Neuronal stem cell (in vitro differentiated cells): ENCODE measurements around the gene BCAS3.
A peak's percentile ranks its signal among the peaks of the same experiment; 100 is the strongest.
"Not testable (repeated sequence)": the region's sequence is repeated elsewhere in the genome, so short reads cannot be mapped to it uniquely, and the experiment has no call there.

Source experiments
- DNase-seq: peaks from one replicate; pipeline ENCODE4 v3.0.0-alpha.2; 2013; ENCODE audit warnings: low spot score
- H2AFZ ChIP-seq: one replicate; pipeline ENCODE4 v1.6.1; 2013; ENCODE audit warnings: mild to moderate bottlenecking, low read length, inconsistent platforms
- H2AK5ac ChIP-seq: 2 replicates; pipeline ENCODE4 v1.6.1; 2013; ENCODE audit warnings: low read depth, mild to moderate bottlenecking, inconsistent platforms, low read length, moderate library complexity, mixed read lengths
- H2BK120ac ChIP-seq: 2 replicates; pipeline ENCODE4 v1.6.1; 2013; ENCODE audit warnings: low read depth, mild to moderate bottlenecking, inconsistent platforms, low read length, moderate library complexity, mixed read lengths
- H2BK12ac ChIP-seq: one replicate; pipeline ENCODE4 v1.6.1; 2013; ENCODE audit warnings: low read length, inconsistent platforms
- H2BK15ac ChIP-seq: 2 replicates; pipeline ENCODE4 v1.6.1; 2013; ENCODE audit warnings: mild to moderate bottlenecking, low read length, inconsistent platforms, mixed read lengths
- H2BK5ac ChIP-seq: one replicate; pipeline ENCODE4 v1.6.1; 2013; ENCODE audit warnings: inconsistent platforms, mild to moderate bottlenecking, low read length, moderate library complexity
- H3K14ac ChIP-seq: one replicate; pipeline ENCODE4 v1.6.1; 2013; ENCODE audit warnings: low read length, inconsistent platforms
- H3K18ac ChIP-seq: 2 replicates; pipeline ENCODE4 v1.6.1; 2013; ENCODE audit warnings: low read length, inconsistent platforms
- H3K23ac ChIP-seq: 2 replicates; pipeline ENCODE4 v1.6.1; 2013; ENCODE audit warnings: low read depth, mild to moderate bottlenecking, mixed read lengths, low read length, inconsistent platforms; ENCODE audit not compliant: poor library complexity
- H3K27ac ChIP-seq: replicated peaks from 3 replicates; pipeline ENCODE4 v1.5.1; 2013; ENCODE audit warnings: low read length, inconsistent platforms
- H3K27me3 ChIP-seq, 3 experiments: 2 replicates each; pipeline ENCODE4 v1.6.1; 2013; ENCODE audit warnings: low read length in 3 of 3, mild to moderate bottlenecking in 2 of 3, inconsistent platforms in 1 of 3, low read depth in 1 of 3, mixed read lengths in 1 of 3, moderate library complexity in 1 of 3; ENCODE audit not compliant: control insufficient read depth in 3 of 3, insufficient read depth in 3 of 3
- H3K36me3 ChIP-seq, 2 donors: replicated peaks in 1 of 2; 2 replicates each; pipeline ENCODE4 v1.6.1; 2013; ENCODE audit warnings: low read length in 2 of 2; ENCODE audit not compliant: control insufficient read depth in 2 of 2, insufficient read depth in 2 of 2
- H3K4ac ChIP-seq: 2 replicates; pipeline ENCODE4 v1.6.1; 2013; ENCODE audit warnings: inconsistent platforms, mild to moderate bottlenecking, low read length, moderate library complexity
- H3K4me1 ChIP-seq, 2 donors: 1 replicate in 1 of 2; 2 replicates in 1 of 2; pipeline ENCODE4 v1.6.1; 2013; ENCODE audit warnings: low read length in 2 of 2, low read depth in 1 of 2; ENCODE audit not compliant: control insufficient read depth in 2 of 2, insufficient read depth in 1 of 2
- H3K4me2 ChIP-seq: one replicate; pipeline ENCODE4 v1.6.1; 2013; ENCODE audit warnings: mild to moderate bottlenecking, low read length, inconsistent platforms; ENCODE audit not compliant: insufficient read depth, poor library complexity, severe bottlenecking
- H3K4me3 ChIP-seq, 2 donors: 2 replicates each; pipeline ENCODE4 v1.5.1; 2013; ENCODE audit warnings: low read length in 2 of 2, mild to moderate bottlenecking in 2 of 2, inconsistent platforms in 1 of 2, moderate library complexity in 1 of 2
- H3K79me1 ChIP-seq: one replicate; pipeline ENCODE4 v1.6.1; 2013; ENCODE audit warnings: low read depth, mild to moderate bottlenecking, inconsistent platforms, low read length, moderate library complexity
- H3K9ac ChIP-seq: one replicate; pipeline ENCODE4 v1.6.1; 2013; ENCODE audit warnings: mild to moderate bottlenecking, low read depth, low read length, inconsistent platforms; ENCODE audit not compliant: poor library complexity
- H3K9me3 ChIP-seq, 2 donors: replicated peaks in 1 of 2; 2 replicates each; pipeline versions ENCODE3 to v1.6.1; 2013; ENCODE audit warnings: low read length in 2 of 2, mild to moderate bottlenecking in 2 of 2, inconsistent platforms in 1 of 2, low read depth in 1 of 2, mixed read lengths in 1 of 2, moderate library complexity in 1 of 2; ENCODE audit not compliant: control insufficient read depth in 2 of 2, insufficient read depth in 1 of 2
- H4K8ac ChIP-seq: one replicate; pipeline ENCODE4 v1.6.1; 2013; ENCODE audit warnings: low read depth, mild to moderate bottlenecking, inconsistent platforms, low read length, moderate library complexity
- H4K91ac ChIP-seq: one replicate; pipeline ENCODE4 v1.6.1; 2013; ENCODE audit warnings: low read length, low read depth, mild to moderate bottlenecking, inconsistent platforms; ENCODE audit not compliant: poor library complexity
- WGBS, 2 donors: extraction: QIAGEN DNeasy Blood & Tissue Kit; methylation state at CpG; one replicate each; pipeline ENCODE4 v1.1.7; 2013; ENCODE audit warnings: missing lambda C conversion rate in 2 of 2, mixed read lengths in 1 of 2; ENCODE audit not compliant: insufficient read length in 2 of 2, insufficient replicate concordance in 1 of 2; ENCODE audit errors: extremely low coverage in 2 of 2; 5-methylcytosine and 5-hydroxymethylcytosine counted together

Gene BCAS3

DNA sequence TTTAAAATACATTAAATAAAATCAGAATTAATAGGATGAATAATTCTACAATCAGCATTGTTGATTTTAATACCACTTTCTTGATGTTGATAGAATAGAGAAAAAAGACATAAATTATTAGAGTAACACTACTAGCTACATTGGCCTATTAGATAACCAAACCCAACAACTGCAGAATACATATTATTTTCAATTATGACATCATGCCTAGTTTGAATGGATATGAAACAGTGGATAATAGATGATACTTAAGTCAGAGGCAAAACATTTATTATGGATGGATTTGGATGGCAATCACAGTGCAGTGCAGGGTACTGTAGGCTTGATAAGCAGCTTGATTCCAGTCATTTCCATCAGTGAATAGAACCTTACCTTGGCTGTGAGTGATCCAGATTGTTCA lies 293.1 kb downstream of the BCAS3 start:
- Histone ChIP-seq H3K79me1 (no peaks in the 10 kb centered on the region), H3K4me3 (no peak overlapping the region), H2AFZ (no peak overlapping the region), H3K4me2 (no peak overlapping the region), H3K27ac (no peak overlapping the region), H2BK15ac (no peak overlapping the region), H3K9me3 (peaks cover 0 to 3% of the 10 kb centered on the region in 2 donors), H3K9ac (no peak overlapping the region), H2AK5ac (no peak overlapping the region), H3K4me1 (no peaks in the 10 kb centered on the region), H4K91ac (no peak overlapping the region), H3K23ac (no peak overlapping the region), H3K14ac (no peak overlapping the region), H2BK5ac (no peak overlapping the region), H2BK120ac (no peak overlapping the region), H3K36me3 (no peaks in the 10 kb centered on the region), H2BK12ac (no peak overlapping the region), H4K8ac (no peak overlapping the region), H3K4ac (no peak overlapping the region), H3K18ac (no peak overlapping the region), H3K27me3 (peaks cover 0 to 3% (median 0%) of the 10 kb centered on the region in 3 experiments)
- DNase-seq = no peak

DNA sequence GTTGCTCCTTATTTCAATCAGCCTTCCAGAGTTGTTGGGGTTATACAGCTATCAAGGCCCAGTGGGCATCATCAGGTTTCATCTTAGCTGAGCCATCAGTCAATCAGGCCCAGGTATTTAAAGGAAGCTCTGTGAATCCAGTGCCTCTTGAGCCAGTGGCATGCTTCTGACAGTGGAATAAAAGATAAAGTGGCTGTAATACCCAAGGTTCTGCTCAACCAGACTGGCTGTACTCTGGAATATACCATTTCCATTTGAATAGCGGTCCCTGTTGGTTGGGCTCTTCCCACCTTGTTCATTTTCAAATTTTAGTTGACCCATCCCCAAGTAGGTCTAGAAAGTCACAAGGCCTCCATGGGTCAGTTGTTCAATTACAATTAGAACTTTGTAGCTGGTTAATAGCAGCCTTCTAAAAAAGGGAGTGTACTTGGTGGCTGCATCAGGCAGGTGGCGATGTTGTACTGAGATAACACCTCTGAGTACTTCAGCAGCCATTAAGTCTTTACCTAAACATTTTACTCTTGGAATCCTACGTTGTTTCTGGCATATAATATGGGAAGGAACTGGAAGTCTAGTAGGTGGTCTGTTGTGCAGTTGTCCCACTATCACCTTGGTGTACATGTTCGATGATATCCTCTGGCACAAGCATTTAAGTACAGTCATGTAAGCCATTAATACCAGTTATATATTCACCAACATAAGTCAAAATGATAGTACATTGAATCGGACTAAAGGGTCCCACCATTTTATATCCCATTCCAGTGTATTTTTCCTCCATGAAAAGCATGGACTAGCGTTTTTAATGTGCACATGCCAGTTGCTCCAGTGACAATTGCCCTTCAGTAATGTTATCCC lies 294.1 kb downstream of the BCAS3 start:
- H3K9me3 ChIP-seq = peaks cover 0 to 3% of the 10 kb centered on the region in 2 donors
- no CpG with 5 or more reads among the region's 6 CpGs for WGBS, 2 donors
- no peaks in the 10 kb centered on the region for H3K36me3 ChIP-seq
- H3K4me3 ChIP-seq = no peak overlapping the region
- H3K14ac ChIP-seq = no peak overlapping the region
- no peak overlapping the region for H2BK12ac ChIP-seq
- no peak overlapping the region for H2BK5ac ChIP-seq
- no peak overlapping the region for H2BK15ac ChIP-seq
- H4K8ac ChIP-seq = no peak overlapping the region
- H3K27me3 ChIP-seq = peaks cover 0 to 3% (median 0%) of the 10 kb centered on the region in 3 experiments
- no peak overlapping the region for H2BK120ac ChIP-seq
- no peak overlapping the region for H2AFZ ChIP-seq
- peak; percentile 37 for DNase-seq
- no peak overlapping the region for H3K9ac ChIP-seq
- no peak overlapping the region for H3K4me2 ChIP-seq
- H3K27ac ChIP-seq = no peak overlapping the region
- no peak overlapping the region for H2AK5ac ChIP-seq
- no peak overlapping the region for H4K91ac ChIP-seq
- H3K23ac ChIP-seq = no peak overlapping the region
- no peaks in the 10 kb centered on the region for H3K79me1 ChIP-seq
- H3K4ac ChIP-seq = no peak overlapping the region
- H3K4me1 ChIP-seq = no peaks in the 10 kb centered on the region
- no peak overlapping the region for H3K18ac ChIP-seq

DNA sequence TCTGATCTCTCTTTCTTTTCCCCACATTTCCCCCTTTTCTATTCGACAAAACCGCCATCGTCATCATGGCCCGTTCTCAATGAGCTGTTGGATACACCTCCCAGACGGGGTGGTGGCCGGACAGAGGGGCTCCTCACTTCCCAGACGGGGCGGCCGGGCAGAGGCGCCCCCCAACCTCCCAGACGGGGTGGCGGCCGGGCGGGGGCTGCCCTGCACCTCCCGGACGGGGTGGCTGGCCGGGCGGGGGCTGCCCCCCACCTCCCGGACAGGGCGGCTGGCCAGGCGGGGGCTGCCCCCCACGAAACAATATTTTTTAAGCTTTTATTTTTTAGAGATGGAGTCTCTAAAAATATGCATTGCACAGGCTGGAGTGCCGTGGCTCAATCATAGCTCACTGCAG lies 299.2 kb downstream of the BCAS3 start:
- H4K91ac ChIP-seq, H3K4ac ChIP-seq, H3K4me1 ChIP-seq, H3K36me3 ChIP-seq, H4K8ac ChIP-seq, H3K23ac ChIP-seq, H3K9me3 ChIP-seq, DNase-seq, H3K4me2 ChIP-seq, H3K79me1 ChIP-seq, H2AFZ ChIP-seq, H2BK12ac ChIP-seq, H3K9ac ChIP-seq, H2BK5ac ChIP-seq, H3K14ac ChIP-seq, H2AK5ac ChIP-seq, H3K27me3 ChIP-seq, H2BK120ac ChIP-seq, H3K18ac ChIP-seq, H3K27ac ChIP-seq, H3K4me3 ChIP-seq, H2BK15ac ChIP-seq: not testable (repeated sequence)
- WGBS, 2 donors = no CpG with 5 or more reads among the region's 23 CpGs

DNA sequence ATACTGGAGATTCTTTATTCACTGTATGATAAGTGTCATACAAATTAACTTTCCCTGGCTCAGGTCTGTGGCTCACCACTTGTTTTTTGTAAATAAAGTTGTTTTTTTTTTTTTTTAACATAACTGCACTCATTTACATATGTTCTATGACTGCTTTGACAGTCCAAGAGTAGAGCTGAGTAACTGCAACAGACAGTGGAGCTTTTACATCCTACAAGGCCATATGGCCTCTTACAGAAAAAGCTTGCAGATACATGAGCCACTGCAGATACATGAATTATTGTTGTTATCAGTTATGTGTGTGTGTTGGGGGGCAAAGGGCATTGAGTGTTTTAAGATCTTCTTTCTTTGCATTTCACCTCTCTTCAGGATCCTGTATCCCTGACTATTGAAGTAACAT lies 311.7 kb downstream of the BCAS3 start:
- Histone ChIP-seq H3K9me3 (peaks cover 0 to 5% of the 10 kb centered on the region in 2 donors), H4K8ac (no peak overlapping the region), H2BK15ac (no peak overlapping the region), H2AFZ (no peak overlapping the region), H3K4ac (no peak overlapping the region), H3K79me1 (no peaks in the 10 kb centered on the region), H3K14ac (no peak overlapping the region), H2BK5ac (no peak overlapping the region), H2BK120ac (no peak overlapping the region), H3K27me3 (no peaks in the 10 kb centered on the region), H2AK5ac (no peak overlapping the region), H3K4me3 (no peak overlapping the region), H3K18ac (no peak overlapping the region), H4K91ac (no peak overlapping the region), H3K9ac (no peak overlapping the region), H3K27ac (no peak overlapping the region), H3K36me3 (no peaks in the 10 kb centered on the region), H3K4me2 (no peak overlapping the region), H3K23ac (no peak overlapping the region), H2BK12ac (no peak overlapping the region), H3K4me1 (no peaks in the 10 kb centered on the region)
- no peak for DNase-seq
